Measurements from ENCODE around the gene CEP170. TPM values are rescaled to one million over a fixed set of nuclear protein-coding genes. Genes with fewer than 3 reads are reported as not detected.

The CEP170 gene
- total RNA-seq, 2 experiments from 2014 or later, result 24.3 to 26.9 TPM

DNA sequence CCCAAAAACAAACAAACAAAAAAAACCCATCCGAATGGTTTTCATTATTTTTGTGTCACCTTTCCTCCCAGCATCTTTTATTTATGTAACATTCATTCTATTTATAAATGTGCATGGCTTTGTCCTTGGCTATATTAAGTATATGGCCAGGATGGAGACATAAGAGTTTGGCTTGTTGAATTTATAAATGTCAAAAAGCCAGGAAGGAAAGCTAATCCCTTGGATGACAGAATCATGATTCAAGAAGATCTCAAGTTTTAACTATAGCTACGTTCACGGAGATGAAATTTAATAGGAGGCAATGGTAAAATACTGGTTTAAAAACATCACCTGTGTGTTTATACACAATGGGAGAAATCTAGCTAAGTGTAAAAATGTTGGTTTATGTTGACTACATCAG is 5.0 kb downstream of the CEP170 start:
- Mint-ChIP-seq H3K36me3 (ENCODE audit: low read depth) (peaks cover 6% of the 10 kb centered on the region), H3K9me3 (ENCODE audit: insufficient read depth) (no peaks in the 10 kb centered on the region), H3K27ac (no peak overlapping the region), H3K4me3 (no peak overlapping the region), H3K4me1 (ENCODE audit: low read depth) (peaks cover 17% of the 10 kb centered on the region), H3K27me3 (ENCODE audit: low read depth) (no peaks in the 10 kb centered on the region)
- ChIA-PET CTCF (no interaction called here), POLR2A (no interaction called here)
- ATAC-seq, result no peak
- no peak for DNase-seq

DNA sequence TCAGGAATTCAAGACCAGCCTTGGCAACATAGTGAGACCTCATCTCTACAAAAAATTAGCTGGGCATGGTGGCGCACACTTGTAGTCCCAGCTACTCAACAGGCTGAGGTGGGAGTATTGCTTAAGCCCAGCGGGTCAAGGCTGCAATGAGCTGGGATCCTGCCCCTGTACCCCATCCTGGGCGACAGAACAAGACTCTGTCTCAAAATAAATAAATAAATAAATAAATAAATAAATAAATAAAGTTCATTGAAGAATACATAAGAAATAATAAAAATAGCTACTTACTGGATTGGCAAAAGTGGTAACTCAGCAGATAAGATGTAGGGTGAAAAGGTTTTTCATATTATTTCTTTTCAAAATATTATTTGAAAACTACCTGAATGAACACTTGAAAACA is 5.9 kb downstream of the CEP170 start:
- Mint-ChIP-seq H3K4me1 (ENCODE audit: low read depth) (peaks cover 14% of the 10 kb centered on the region), H3K4me3 (no peak overlapping the region), H3K9me3 (ENCODE audit: insufficient read depth) (no peaks in the 10 kb centered on the region), H3K27ac (no peak overlapping the region), H3K27me3 (ENCODE audit: low read depth) (no peaks in the 10 kb centered on the region), H3K36me3 (ENCODE audit: low read depth) (peaks cover 7% of the 10 kb centered on the region)
- ATAC-seq (no peak), DNase-seq (no peak)
- ChIA-PET POLR2A (no interaction called here), CTCF (no interaction called here)

GRCh38 chr1:243247901-243248300 is 7.2 kb downstream of the CEP170 start:
- peaks cover 3% of the 10 kb centered on the region for H3K4me1 Mint-ChIP-seq (ENCODE audit: low read depth)
- DNase-seq (no peak), ATAC-seq (no peak)
- ChIA-PET CTCF (no interaction called here), POLR2A (no interaction called here)
- H3K27ac Mint-ChIP-seq, result no peak overlapping the region
- peaks cover 12% of the 10 kb centered on the region for H3K36me3 Mint-ChIP-seq (ENCODE audit: low read depth)
- H3K27me3 Mint-ChIP-seq (ENCODE audit: low read depth), result no peaks in the 10 kb centered on the region
- H3K9me3 Mint-ChIP-seq (ENCODE audit: insufficient read depth), result no peaks in the 10 kb centered on the region
- no peak overlapping the region for H3K4me3 Mint-ChIP-seq

- H3K9me3 Mint-ChIP-seq (ENCODE audit: insufficient read depth), result no peaks in the 10 kb centered on the region
- ATAC-seq (no peak), DNase-seq (no peak)
- peaks cover 19% of the 10 kb centered on the region for H3K36me3 Mint-ChIP-seq (ENCODE audit: low read depth)
- no peak overlapping the region for H3K27ac Mint-ChIP-seq
- ChIA-PET POLR2A (no interaction called here), CTCF (interaction anchor here (0.7 kb wide), 1 partner anchor 9 kb away, joined by 3 read pairs; the partner anchor contains the start of gene SDCCAG8)
- peaks cover 2% of the 10 kb centered on the region for H3K4me1 Mint-ChIP-seq (ENCODE audit: low read depth)
- no peak overlapping the region for H3K4me3 Mint-ChIP-seq
- H3K27me3 Mint-ChIP-seq (ENCODE audit: low read depth), result no peaks in the 10 kb centered on the region
Observed at GRCh38 chr1:243246916-243247315, 8.2 kb downstream of the CEP170 start.

- CTCF ChIA-PET, result no interaction called here
- Mint-ChIP-seq H3K27ac (no peak overlapping the region), H3K4me1 (ENCODE audit: low read depth) (peaks cover 2% of the 10 kb centered on the region), H3K9me3 (ENCODE audit: insufficient read depth) (no peaks in the 10 kb centered on the region), H3K4me3 (no peak overlapping the region), H3K36me3 (ENCODE audit: low read depth) (peaks cover 25% of the 10 kb centered on the region), H3K27me3 (ENCODE audit: low read depth) (no peaks in the 10 kb centered on the region)
- DNase-seq, result no peak
- POLR2A ChIA-PET, result interaction anchor here (0.7 kb wide), 1 partner anchor 255 kb away, joined by 3 read pairs; no protein-coding TSS in a partner anchor
- no peak for ATAC-seq
Observed at GRCh38 chr1:243244432-243244841, 10.6 kb downstream of the CEP170 start.

DNA sequence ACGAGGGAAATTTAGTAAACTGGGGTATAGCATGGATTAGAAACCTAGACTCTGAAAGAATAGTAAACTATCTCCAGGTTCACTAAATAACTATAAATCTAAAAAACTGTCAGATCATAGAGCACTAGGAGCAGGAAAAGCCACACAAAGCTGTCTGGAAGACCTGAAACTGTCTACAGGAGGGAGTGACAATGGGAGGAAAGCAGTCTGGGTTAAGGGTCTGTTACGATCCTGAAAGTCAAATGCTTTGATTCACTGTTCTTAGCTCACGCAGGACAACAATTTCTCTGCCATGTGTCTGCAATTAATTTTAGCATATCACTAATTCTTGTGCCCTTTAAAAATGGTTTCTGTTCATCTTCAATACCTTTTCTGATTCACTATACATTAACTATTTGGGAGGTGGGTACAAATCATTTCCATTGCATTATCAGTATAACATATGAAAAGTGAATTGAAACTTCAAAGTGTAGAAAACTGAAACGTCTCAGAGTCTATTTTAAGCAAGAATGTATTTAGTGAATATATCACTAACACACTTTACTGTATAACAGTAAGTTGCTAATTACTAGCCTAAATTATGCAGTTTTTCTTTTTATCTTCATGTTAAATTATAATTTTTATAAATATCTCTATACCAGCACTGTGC is 18.4 kb downstream of the CEP170 start:
- no peaks in the 10 kb centered on the region for H3K4me1 Mint-ChIP-seq (ENCODE audit: low read depth)
- no peaks in the 10 kb centered on the region for H3K27me3 Mint-ChIP-seq (ENCODE audit: low read depth)
- H3K9me3 Mint-ChIP-seq (ENCODE audit: insufficient read depth), result peaks cover 14% of the 10 kb centered on the region
- no peak overlapping the region for H3K27ac Mint-ChIP-seq
- POLR2A ChIA-PET, result no interaction called here
- CTCF ChIA-PET, result no interaction called here
- DNase-seq (no peak), ATAC-seq (no peak)
- peaks cover 25% of the 10 kb centered on the region for H3K36me3 Mint-ChIP-seq (ENCODE audit: low read depth)
- H3K4me3 Mint-ChIP-seq, result no peak overlapping the region

- no peaks in the 10 kb centered on the region for H3K4me1 Mint-ChIP-seq (ENCODE audit: low read depth)
- H3K27me3 Mint-ChIP-seq (ENCODE audit: low read depth), result no peaks in the 10 kb centered on the region
- POLR2A ChIA-PET, result no interaction called here
- ATAC-seq, result no peak
- no peak overlapping the region for H3K4me3 Mint-ChIP-seq
- H3K36me3 Mint-ChIP-seq (ENCODE audit: low read depth), result peaks cover 29% of the 10 kb centered on the region
- CTCF ChIA-PET, result no interaction called here
- no peak for DNase-seq
- H3K27ac Mint-ChIP-seq, result no peak overlapping the region
- peaks cover 29% of the 10 kb centered on the region for H3K9me3 Mint-ChIP-seq (ENCODE audit: insufficient read depth)
Observed at GRCh38 chr1:243234978-243235647, 20.0 kb downstream of the CEP170 start.

GRCh38 chr1:243233908-243234307 is 21.2 kb downstream of the CEP170 start:
- peaks cover 35% of the 10 kb centered on the region for H3K9me3 Mint-ChIP-seq (ENCODE audit: insufficient read depth)
- CTCF ChIA-PET, result no interaction called here
- H3K36me3 Mint-ChIP-seq (ENCODE audit: low read depth), result peaks cover 28% of the 10 kb centered on the region
- H3K27ac Mint-ChIP-seq, result no peak overlapping the region
- POLR2A ChIA-PET, result no interaction called here
- DNase-seq, result no peak
- peaks cover 6% of the 10 kb centered on the region for H3K4me1 Mint-ChIP-seq (ENCODE audit: low read depth)
- H3K4me3 Mint-ChIP-seq, result no peak overlapping the region
- ATAC-seq, result no peak
- no peaks in the 10 kb centered on the region for H3K27me3 Mint-ChIP-seq (ENCODE audit: low read depth)

GRCh38 chr1:243230914-243231313 is 24.2 kb downstream of the CEP170 start:
- DNase-seq (no peak), ATAC-seq (no peak)
- Mint-ChIP-seq H3K27ac (no peak overlapping the region), H3K4me1 (ENCODE audit: low read depth) (peaks cover 6% of the 10 kb centered on the region), H3K9me3 (ENCODE audit: insufficient read depth) (peaks cover 35% of the 10 kb centered on the region), H3K36me3 (ENCODE audit: low read depth) (peaks cover 31% of the 10 kb centered on the region), H3K4me3 (no peak overlapping the region), H3K27me3 (ENCODE audit: low read depth) (no peaks in the 10 kb centered on the region)
- CTCF ChIA-PET, result no interaction called here
- POLR2A ChIA-PET, result interaction anchor here (0.6 kb wide), 1 partner anchor 9 kb away, joined by 5 read pairs; no protein-coding TSS in a partner anchor

DNA sequence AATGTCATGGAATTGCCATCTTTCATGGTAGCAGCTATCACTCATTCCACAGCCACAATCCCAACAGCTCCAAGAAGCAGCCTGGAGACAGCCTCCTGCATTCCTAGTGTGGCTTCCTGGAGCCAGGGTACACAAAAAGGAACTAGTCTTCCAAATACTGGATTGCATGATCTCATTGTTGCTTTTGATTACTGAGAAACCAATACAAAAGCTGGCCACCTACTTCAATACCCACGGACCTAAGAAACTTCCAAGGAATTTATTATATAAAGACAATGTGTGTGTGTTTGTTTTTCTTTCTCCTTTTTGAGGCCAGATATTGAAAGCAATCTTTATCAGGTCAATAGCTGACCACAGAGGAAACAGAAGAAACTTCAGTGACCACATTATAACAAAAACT is 25.6 kb downstream of the CEP170 start:
- Mint-ChIP-seq H3K4me1 (ENCODE audit: low read depth) (peaks cover 6% of the 10 kb centered on the region), H3K36me3 (ENCODE audit: low read depth) (peaks cover 32% of the 10 kb centered on the region), H3K27me3 (ENCODE audit: low read depth) (no peaks in the 10 kb centered on the region), H3K9me3 (ENCODE audit: insufficient read depth) (peaks cover 35% of the 10 kb centered on the region), H3K4me3 (no peak overlapping the region), H3K27ac (no peak overlapping the region)
- POLR2A ChIA-PET, result no interaction called here
- CTCF ChIA-PET, result interaction anchor here (0.6 kb wide), 1 partner anchor 1418 kb away, joined by 5 read pairs; no protein-coding TSS in a partner anchor
- DNase-seq, result no peak
- ATAC-seq, result no peak

- Mint-ChIP-seq H3K27ac (no peak overlapping the region), H3K9me3 (ENCODE audit: insufficient read depth) (peaks cover 29% of the 10 kb centered on the region), H3K4me3 (no peak overlapping the region), H3K27me3 (ENCODE audit: low read depth) (no peaks in the 10 kb centered on the region), H3K4me1 (ENCODE audit: low read depth) (peaks cover 6% of the 10 kb centered on the region), H3K36me3 (ENCODE audit: low read depth) (peaks cover 31% of the 10 kb centered on the region)
- DNase-seq, result no peak
- no peak for ATAC-seq
- POLR2A ChIA-PET, result no interaction called here
- CTCF ChIA-PET, result no interaction called here
Observed at GRCh38 chr1:243227622-243228021, 27.5 kb downstream of the CEP170 start.

DNA sequence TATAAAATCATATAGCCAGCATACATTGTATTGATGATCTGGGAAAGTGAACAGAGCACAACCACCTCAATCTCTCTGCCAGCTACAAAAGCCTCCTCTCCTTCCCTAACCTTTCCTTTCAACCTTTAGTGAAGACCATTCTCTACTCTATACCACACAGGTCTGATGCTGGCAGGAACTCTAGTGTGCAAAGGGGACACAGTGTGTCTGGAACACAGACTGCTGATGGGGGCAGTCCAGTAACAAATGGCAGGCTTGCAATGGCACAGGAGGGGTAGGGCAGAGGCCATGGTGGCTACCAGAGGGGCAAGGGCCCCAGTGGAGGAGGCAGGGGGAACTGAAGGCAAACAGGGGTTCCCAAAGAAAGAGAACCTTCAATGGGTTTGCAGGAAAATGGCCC is 37.0 kb downstream of the CEP170 start:
- peaks cover 33% of the 10 kb centered on the region for H3K36me3 Mint-ChIP-seq (ENCODE audit: low read depth)
- no peak for ATAC-seq

More for the DNA sequence above, 37.0 kb downstream of the CEP170 start:
- H3K27ac Mint-ChIP-seq, result no peak overlapping the region
- ChIA-PET CTCF (no interaction called here), POLR2A (no interaction called here)
- H3K4me3 Mint-ChIP-seq, result no peak overlapping the region
- no peaks in the 10 kb centered on the region for H3K27me3 Mint-ChIP-seq (ENCODE audit: low read depth)
- H3K9me3 Mint-ChIP-seq (ENCODE audit: insufficient read depth), result no peaks in the 10 kb centered on the region
- no peaks in the 10 kb centered on the region for H3K4me1 Mint-ChIP-seq (ENCODE audit: low read depth)
- no peak for DNase-seq

Measured in activated CD8-positive, alpha-beta T cell treated with anti-CD3 and anti-CD28 coated beads, Interleukin-2, amount 10 ng/mL, durations not matched to agents 7 days and 5 days (primary cell).